ENCODE data around the gene DTNA. TPM values are rescaled to one million over a fixed set of nuclear protein-coding genes. Genes with fewer than 3 reads are reported as not detected.
A peak's percentile ranks its signal among the peaks of the same experiment; 100 is the strongest.

DTNA gene
- total RNA-seq, 1 experiment from 2014 or later = 9.6 TPM

DNA sequence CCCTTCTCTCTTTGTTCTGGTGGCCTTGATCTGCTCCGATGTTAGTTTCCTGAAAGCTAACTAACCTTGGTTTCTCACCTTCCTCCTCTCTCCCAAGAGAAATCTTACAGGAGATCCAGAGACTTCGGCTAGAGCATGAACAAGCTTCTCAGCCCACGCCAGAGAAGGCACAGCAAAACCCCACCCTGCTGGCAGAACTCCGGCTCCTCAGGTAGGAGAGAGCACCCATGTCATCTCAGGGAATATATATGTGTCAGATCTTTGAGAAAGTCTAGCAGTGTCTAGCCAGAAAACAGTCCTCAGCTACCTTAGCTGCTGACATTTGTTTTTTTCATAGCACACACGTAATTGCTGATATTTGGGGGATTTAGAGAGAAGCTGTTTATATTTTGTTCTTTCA is 148.1 kb downstream of the DTNA start:
- no peaks in the 10 kb centered on the region for H3K27me3 ChIP-seq (ENCODE audit: insufficient read depth, low read length)
- ChIA-PET CTCF (no interaction called here), RAD21 (ENCODE audit: low non-redundant PET in 1 of 2, low total read pairs in 2 of 2, uncharacterized antibody in 2 of 2, unreplicated experiment in 2 of 2) (no interaction called here), POLR2A (no interaction called here)
- no peaks in the 10 kb centered on the region for H3K79me2 ChIP-seq (ENCODE audit: insufficient read depth, low read length)
- no peaks in the 10 kb centered on the region for H4K20me1 ChIP-seq (ENCODE audit: insufficient read depth)
- H3K4me1 ChIP-seq (ENCODE audit: control insufficient read depth in 1 of 2, insufficient read depth in 2 of 2, low read length in 2 of 2) = peaks cover 6 to 31% of the 10 kb centered on the region in 2 experiments; a peak in 3 of 4 replicates
- ATAC-seq (no peak), DNase-seq (ENCODE audit: low read depth, low spot score) (no peak)
- H3K27ac ChIP-seq (ENCODE audit: low read depth, low read length) = no peak overlapping the region
- intact Hi-C loops (cut with micrococcal nuclease) = no loop called here
- no peaks in the 10 kb centered on the region for H3K36me3 ChIP-seq (ENCODE audit: control insufficient read depth in 1 of 2, insufficient read depth in 2 of 2, low read length in 2 of 2)
- TF ChIP-seq ATF3 (IDR thresholded peaks at IDR 0.05) (no peak), SIN3A (IDR thresholded peaks at IDR 0.05; ENCODE audit: low read depth) (no peak), CBX3 (IDR thresholded peaks at IDR 0.05; ENCODE audit: low read depth) (no peak), EZH2 (IDR thresholded peaks at IDR 0.05) (no peak), YY1 (IDR thresholded peaks at IDR 0.05; ENCODE audit: extremely low read depth, insufficient replicate concordance, low read depth, low read length) (no peak), RAD21 (IDR thresholded peaks at IDR 0.05; ENCODE audit: low read depth) (no peak), MAX (IDR thresholded peaks at IDR 0.05) (no peak)
- no peaks in the 10 kb centered on the region for H3K9me3 ChIP-seq (ENCODE audit: control insufficient read depth in 1 of 2, insufficient read depth in 1 of 2, low read depth in 1 of 2, low read length in 2 of 2)
- BruUV-seq (replicated peaks) = no TSS peak
- H2AFZ ChIP-seq (ENCODE audit: low read depth, low read length, poor library complexity, severe bottlenecking) = no peak overlapping the region
- H3K9me2 ChIP-seq (ENCODE audit: insufficient read depth) = no peaks in the 10 kb centered on the region
- H3K4me3 ChIP-seq (replicated peaks in 1 of 2; ENCODE audit: low read depth in 1 of 2, low read length in 2 of 2) = no peak overlapping the region
- H3K9ac ChIP-seq (ENCODE audit: low read length) = no peak overlapping the region
- no peak overlapping the region for H3K4me2 ChIP-seq (ENCODE audit: low read length)

DNA sequence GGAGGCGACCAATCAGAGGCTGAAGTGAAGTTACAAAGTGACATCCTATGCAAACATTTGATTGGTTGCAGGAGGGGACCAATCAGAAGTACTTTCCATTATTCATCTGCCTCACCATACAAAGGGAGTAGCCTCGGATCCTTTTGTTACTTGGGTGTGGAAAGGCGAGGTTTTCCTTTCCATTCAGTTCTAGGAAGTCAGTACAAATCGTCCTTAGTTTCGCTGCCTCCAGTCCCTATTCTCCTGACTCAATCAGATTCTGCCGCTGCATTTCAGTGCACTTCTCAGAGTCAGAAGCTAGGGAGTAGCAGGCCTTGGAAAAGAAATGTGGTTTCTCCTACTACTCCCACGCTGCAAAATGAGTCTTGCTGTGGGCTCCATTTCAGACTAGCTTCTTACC is 149.4 kb downstream of the DTNA start:
- intact Hi-C loops (cut with micrococcal nuclease) = no loop called here
- Histone ChIP-seq H3K36me3 (ENCODE audit: control insufficient read depth in 1 of 2, insufficient read depth in 2 of 2, low read length in 2 of 2) (no peaks in the 10 kb centered on the region), H3K9me3 (ENCODE audit: control insufficient read depth in 1 of 2, insufficient read depth in 1 of 2, low read depth in 1 of 2, low read length in 2 of 2) (no peaks in the 10 kb centered on the region), H3K9ac (ENCODE audit: low read length) (no peak overlapping the region), H3K4me3 (replicated peaks in 1 of 2; ENCODE audit: low read depth in 1 of 2, low read length in 2 of 2) (peak overlapping the region; percentile 23 to 47; a peak in 3 of 4 replicates), H3K27me3 (ENCODE audit: insufficient read depth, low read length) (no peaks in the 10 kb centered on the region), H3K4me1 (ENCODE audit: control insufficient read depth in 1 of 2, insufficient read depth in 2 of 2, low read length in 2 of 2) (peaks cover 6 to 31% of the 10 kb centered on the region in 2 experiments; a peak in 3 of 4 replicates), H3K79me2 (ENCODE audit: insufficient read depth, low read length) (no peaks in the 10 kb centered on the region), H3K27ac (ENCODE audit: low read depth, low read length) (peak overlapping the region; percentile 49; the same call in 1 of the 2 replicates), H3K4me2 (ENCODE audit: low read length) (peak overlapping the region; percentile 62), H2AFZ (ENCODE audit: low read depth, low read length, poor library complexity, severe bottlenecking) (peak overlapping the region; percentile 59), H3K9me2 (ENCODE audit: insufficient read depth) (no peaks in the 10 kb centered on the region), H4K20me1 (ENCODE audit: insufficient read depth) (no peaks in the 10 kb centered on the region)
- POLR2A ChIA-PET = no interaction called here
- no peak for DNase-seq (ENCODE audit: low read depth, low spot score)
- no TSS peak for BruUV-seq (replicated peaks)
- CTCF ChIA-PET = interaction anchor here (0.6 kb wide), 1 partner anchor 1113 kb away, joined by 4 read pairs; no protein-coding TSS in a partner anchor
- RAD21 ChIA-PET (ENCODE audit: low non-redundant PET in 1 of 2, low total read pairs in 2 of 2, uncharacterized antibody in 2 of 2, unreplicated experiment in 2 of 2) = no interaction called here
- TF ChIP-seq TCF7L2 (IDR thresholded peaks at IDR 0.05; ENCODE audit: borderline replicate concordance, extremely low read depth, insufficient read depth, insufficient read length) (no peak), MAX (IDR thresholded peaks at IDR 0.05) (no peak), POLR2AphosphoS5 (IDR thresholded peaks at IDR 0.05; ENCODE audit: low read depth, low read length) (no peak), FOSL1 (IDR thresholded peaks at IDR 0.05; ENCODE audit: low read depth) (no peak)
- 0 out of 2 replicates have a peak, but pooled peaks have one; percentile 8 for ATAC-seq

All from HCT116 (cell line).